ENCODE results near the gene TTC34.

The TTC34 gene

DNA sequence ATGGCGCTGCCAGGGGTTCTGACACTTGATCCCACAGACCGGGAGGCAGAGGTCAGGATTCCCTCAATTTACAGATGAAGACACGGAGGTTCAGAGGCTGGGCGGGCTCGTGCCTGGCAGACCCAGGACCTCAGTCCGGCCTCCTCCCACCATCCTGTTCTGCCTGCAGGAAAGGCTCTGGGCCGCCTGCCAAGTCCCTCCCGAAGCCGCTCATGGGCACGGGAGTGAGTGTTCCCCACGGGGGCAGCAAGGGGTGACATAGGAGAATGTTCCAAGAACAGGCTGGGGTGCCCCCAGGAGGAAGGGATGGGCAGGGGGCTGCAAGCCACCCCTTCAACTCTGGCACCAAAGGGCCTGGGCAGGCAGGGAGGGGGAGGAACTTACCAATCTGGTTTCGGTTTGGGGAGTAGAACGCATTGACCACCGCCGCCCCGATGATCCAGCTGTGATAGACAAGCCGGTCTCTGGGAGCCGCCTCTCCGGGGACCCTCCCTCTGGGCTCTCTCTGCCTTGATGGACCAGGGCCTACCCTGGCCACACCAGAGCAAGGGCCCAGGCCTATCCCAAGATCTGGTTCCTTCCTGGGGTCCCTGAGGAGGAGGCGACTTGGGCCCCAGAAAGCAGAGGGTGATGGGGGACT lies 207.4 kb downstream of the TTC34 start:
- H3K4me3 Mint-ChIP-seq = no peak overlapping the region
- no peak for ATAC-seq
- H3K9me3 Mint-ChIP-seq = peaks cover 5% of the 10 kb centered on the region
- peaks cover 43% of the 10 kb centered on the region for H3K27me3 Mint-ChIP-seq
- H3K36me3 Mint-ChIP-seq = peaks cover 11% of the 10 kb centered on the region
- H3K27ac Mint-ChIP-seq = no peak overlapping the region
- peaks cover 18% of the 10 kb centered on the region for H3K4me1 Mint-ChIP-seq

DNA sequence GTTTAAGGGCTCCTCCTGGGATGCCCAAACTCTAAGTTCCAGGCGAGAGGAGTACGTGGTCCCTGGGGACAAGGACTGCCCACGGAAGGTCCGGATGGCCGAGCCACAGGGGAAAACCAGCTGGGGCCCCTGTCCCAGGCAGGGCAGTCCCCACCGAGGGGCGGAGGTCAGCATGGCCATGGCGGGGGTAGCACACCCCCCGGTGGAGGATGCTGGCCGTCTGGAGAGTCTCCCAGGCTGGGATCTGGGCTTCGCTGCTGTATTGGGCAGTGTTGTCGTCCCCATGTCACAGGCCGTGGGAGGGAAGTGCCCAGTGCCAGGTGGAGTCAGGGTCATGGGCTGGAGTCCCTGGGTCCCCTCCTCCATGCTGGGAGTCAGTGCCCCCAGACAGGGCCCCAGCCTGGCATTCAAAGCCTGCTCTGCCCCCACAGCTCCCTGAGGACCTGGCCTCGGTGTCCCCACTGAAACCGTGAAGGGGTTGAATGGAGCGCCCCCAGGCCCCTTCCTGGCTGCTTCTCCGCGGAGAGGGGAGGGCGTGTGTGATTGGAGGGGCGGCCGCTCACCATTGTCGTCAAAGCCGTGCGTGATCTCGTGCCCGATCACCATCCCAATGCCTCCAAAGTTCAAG lies 208.1 kb downstream of the TTC34 start:
- H3K4me1 Mint-ChIP-seq = peaks cover 18% of the 10 kb centered on the region
- no peaks in the 10 kb centered on the region for H3K9me3 Mint-ChIP-seq
- H3K4me3 Mint-ChIP-seq = no peak overlapping the region
- peak overlapping the region; percentile 76 for H3K27ac Mint-ChIP-seq
- peaks cover 36% of the 10 kb centered on the region for H3K27me3 Mint-ChIP-seq
- peaks cover 6% of the 10 kb centered on the region for H3K36me3 Mint-ChIP-seq
- no peak for ATAC-seq

DNA sequence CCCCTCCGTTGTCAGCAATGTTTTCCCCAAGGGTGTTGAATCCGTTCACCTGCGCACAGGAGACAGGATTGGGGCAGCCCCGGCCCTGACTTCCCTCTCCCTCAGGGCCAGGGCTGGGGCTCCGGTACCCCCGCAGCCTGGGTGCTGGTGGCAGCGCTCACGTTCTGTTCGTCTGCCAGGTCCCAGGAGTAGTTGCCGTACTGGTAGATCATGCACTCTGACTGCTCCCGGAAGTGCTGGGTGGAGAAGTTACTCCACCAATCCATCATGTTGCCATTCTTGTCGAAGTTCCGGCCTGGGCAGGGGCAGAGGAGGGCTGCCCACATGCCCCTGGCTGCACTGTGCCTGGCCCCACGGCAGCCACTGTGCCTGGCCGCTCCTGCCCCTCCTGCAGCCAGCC lies 208.8 kb downstream of the TTC34 start:
- Mint-ChIP-seq H3K27ac (peak overlapping the region; percentile 76), H3K9me3 (no peaks in the 10 kb centered on the region), H3K4me3 (no peak overlapping the region), H3K4me1 (peaks cover 17% of the 10 kb centered on the region), H3K27me3 (peaks cover 29% of the 10 kb centered on the region), H3K36me3 (peaks cover 5% of the 10 kb centered on the region)
- no peak for ATAC-seq

DNA sequence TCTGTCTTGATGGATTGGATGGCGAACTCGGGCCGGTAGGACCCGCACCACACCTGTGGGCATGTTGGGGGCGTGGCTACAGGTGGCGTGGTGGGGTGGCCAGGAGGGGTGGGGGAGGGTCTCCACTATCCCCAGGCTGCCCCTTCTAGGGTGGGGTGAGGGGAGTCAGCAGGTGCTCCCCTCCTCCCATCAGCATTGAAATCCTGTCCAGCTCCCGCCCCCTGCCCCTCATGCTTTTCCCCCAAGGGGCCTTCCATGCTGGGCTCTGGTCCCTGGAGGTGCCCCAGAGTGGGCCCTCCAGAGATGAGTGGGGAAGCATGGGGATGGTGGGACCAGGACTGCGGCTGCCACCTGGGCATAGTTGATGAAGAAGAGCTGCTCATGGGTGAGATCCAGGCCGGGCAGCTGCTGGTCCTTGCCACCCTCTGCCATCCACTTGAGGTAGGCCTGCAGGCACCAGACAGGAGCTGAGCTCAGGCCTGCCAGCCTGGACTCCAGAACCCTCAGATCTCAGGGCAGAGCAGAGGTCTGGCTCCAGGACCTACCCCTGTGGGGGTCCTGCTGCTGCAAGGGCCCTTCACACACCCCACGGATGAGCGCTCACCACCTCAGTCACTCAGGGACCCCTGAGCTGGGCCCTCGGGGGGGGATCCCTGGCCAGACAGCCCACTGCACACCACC lies 209.8 kb downstream of the TTC34 start:
- Mint-ChIP-seq H3K27ac (no peak overlapping the region), H3K4me3 (no peak overlapping the region), H3K4me1 (peaks cover 15% of the 10 kb centered on the region), H3K36me3 (peaks cover 5% of the 10 kb centered on the region), H3K27me3 (peaks cover 20% of the 10 kb centered on the region), H3K9me3 (no peaks in the 10 kb centered on the region)
- no peak for ATAC-seq

DNA sequence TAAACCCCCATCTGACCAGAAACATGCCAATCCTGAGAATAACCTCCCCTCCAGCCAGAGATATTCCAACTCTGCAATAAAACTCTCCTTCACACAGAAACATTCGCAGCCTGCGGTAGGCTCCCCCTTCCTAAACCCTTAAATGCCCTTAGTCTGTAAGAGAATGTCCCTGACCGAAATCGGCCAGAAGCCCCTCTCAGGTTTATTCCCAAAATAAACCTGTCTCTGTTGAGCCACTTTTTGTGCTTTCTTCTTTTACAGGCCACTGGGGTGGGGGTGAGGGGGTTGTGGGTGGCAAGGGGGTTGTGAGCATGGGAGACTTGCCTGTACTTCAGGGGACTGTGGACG lies 210.3 kb downstream of the TTC34 start:
- no peak for ATAC-seq
- Mint-ChIP-seq H3K27ac (no peak overlapping the region), H3K9me3 (no peaks in the 10 kb centered on the region), H3K4me1 (peaks cover 15% of the 10 kb centered on the region), H3K36me3 (peaks cover 5% of the 10 kb centered on the region), H3K27me3 (peaks cover 20% of the 10 kb centered on the region), H3K4me3 (no peak overlapping the region)

DNA sequence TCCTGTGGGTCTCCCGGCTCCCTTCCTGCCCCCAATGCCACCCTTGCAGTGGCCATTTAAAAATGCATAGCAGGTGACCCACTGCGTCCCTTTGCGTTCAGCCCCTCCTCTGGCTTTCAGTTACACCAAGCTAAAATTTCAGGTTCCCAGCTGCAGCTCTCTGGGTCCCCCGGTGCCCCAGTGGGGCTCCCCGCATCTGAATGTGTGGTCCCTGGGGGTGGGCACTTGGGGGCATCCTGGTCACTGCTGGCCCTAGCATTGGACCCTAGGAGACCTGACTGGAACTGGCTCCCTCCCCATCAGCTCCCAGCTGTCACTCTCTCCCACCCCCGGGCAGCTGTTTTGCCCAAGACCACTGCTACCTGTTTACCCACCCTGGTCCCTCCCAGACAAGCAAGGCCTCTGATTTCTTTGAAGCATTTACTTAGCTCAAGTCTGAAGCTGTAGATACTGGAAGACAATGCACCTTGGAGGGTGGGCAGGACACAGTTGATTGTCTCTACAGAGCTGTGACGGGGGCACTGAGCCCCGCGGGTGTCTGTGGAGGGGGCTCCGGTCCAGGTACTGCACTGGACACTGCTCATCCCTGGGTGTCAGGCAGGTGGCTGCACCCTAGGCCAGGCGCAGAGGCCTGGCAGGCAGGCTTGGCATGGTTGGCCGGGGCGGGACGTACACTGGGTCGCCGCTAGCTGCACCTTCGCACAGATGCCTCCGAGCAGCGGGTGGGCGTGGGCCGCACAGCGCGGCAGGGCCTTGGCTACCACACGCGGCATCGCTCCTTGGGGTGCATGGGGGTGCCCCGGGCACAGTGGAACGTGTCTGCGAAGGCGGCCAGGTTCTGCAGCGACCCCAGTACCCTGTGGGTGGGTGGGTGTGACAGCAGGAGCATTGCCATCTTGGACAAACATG lies 211.0 kb downstream of the TTC34 start:
- Mint-ChIP-seq H3K9me3 (no peaks in the 10 kb centered on the region), H3K27ac (no peak overlapping the region), H3K36me3 (peaks cover 5% of the 10 kb centered on the region), H3K4me3 (no peak overlapping the region), H3K4me1 (peaks cover 15% of the 10 kb centered on the region), H3K27me3 (peaks cover 20% of the 10 kb centered on the region)
- ATAC-seq = no peak

DNA sequence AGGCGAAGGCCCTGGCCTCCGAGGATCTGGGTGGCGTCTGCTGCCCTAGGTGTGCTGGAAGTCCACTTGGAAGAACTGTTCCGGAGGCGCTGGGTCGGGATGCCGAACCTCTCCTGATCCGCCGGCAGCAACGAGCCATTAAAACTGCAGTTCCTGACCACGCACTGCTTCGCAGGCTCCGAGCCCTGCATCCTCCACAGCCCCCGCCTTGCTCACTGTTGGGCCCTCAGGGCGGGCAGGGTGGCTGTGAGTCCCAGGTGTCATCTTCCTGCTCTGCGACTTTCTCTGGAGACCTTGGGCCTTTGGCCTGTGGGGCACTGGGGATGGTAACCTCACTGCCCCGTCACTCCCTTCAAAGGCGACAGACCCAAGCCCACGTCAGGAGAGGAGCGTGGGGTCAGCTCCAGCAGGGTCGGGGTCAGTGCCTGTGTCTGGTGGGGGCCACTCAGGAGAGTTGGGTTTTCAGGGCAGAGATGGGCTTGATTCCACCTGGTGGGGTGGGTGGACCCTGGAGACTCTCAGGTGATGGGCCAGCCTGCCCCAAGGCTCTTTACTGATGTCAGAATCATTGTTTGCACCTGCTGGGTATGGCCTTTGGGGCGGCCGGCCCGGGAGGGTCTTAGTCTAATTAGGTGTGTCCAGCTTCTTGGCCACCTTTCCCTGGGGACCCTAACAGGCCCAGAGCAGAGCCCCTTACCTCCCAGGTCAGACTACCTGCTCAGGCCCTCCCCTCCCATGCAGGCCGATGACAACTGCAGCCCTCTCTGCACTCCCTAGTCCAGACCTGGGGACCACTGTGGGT lies 211.9 kb downstream of the TTC34 start:
- no peaks in the 10 kb centered on the region for H3K9me3 Mint-ChIP-seq
- no peak overlapping the region for H3K4me3 Mint-ChIP-seq
- H3K36me3 Mint-ChIP-seq = peaks cover 5% of the 10 kb centered on the region
- H3K27ac Mint-ChIP-seq = no peak overlapping the region
- H3K4me1 Mint-ChIP-seq = peaks cover 23% of the 10 kb centered on the region
- H3K27me3 Mint-ChIP-seq = peaks cover 20% of the 10 kb centered on the region
- ATAC-seq = no peak

DNA sequence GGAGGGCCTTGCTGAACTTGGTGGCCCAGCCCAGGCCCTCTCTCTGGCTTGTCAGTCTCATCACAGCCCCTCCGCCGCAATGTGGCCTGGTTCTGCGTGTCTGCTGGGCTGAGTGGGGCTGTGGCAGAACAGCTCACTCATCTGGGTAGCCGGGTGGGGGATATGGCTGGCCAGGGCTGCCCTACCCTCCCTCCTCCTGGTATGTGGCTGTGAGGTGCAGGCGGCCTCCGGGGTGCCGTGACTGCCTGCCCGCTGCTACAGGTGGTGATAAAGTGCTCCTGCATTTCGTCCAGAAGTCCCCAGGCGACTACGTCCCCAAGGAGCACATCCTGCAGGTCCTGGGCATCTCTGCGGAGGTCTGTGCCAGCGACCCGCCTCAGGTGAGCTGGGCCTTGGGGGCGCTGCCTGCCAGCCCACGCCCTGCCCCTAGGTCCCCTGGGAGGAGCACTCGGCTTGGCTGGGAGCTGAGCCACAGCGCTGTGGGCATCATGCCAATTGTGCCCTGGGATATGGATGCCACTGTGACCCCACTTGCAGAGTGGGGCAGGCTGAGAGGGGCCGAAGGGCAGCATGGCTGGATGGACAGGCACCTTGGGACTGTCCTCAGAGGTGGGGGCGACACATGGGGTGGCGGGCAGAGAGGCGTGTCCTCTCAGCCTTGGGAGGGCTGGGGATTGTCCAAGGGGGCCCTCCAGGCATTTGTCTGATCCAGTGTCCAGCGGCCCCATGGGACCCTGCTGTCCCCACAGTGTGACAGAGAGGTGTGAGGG lies 212.6 kb downstream of the TTC34 start:
- Mint-ChIP-seq H3K27ac (no peak overlapping the region), H3K27me3 (peaks cover 12% of the 10 kb centered on the region), H3K4me1 (peaks cover 31% of the 10 kb centered on the region), H3K9me3 (no peaks in the 10 kb centered on the region), H3K36me3 (peaks cover 5% of the 10 kb centered on the region), H3K4me3 (no peak overlapping the region)
- no peak for ATAC-seq

DNA sequence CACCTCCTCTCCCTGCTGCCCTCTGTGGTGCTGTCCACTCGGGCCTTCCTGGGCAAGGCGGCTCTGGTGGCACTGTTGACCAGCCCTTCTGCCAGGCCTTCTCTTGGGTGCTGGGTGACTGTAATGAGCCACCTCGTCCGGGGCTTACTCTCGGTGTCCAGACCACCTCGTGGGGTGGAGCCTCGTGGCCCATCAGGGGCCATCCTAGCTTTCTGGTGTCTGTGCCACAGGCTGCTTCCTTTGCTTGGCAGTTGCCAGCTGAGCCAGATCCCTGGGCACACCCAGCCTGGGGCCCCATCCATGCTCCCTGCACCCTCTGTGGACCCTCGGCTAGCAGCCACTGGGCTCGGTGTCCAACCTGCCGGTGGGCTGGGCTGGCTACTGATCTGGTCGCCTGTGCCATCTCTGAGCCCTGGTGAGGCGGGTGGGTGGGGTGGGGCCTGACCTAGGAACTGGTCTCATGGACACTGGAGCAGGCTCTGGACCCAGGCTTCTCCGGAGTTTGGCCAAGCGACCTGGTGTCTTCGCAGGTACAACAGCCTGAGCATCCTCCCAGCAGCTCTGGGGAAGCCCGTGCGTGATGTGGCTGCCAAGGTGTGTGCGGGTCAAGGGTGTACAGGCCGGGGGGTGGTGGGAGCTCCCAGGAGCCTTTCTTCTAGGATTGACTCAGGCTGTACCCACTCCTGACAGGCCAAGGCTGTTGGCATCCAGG lies 213.5 kb downstream of the TTC34 start:
- Mint-ChIP-seq H3K27me3 (peaks cover 6% of the 10 kb centered on the region), H3K27ac (peak overlapping the region; percentile 85), H3K4me3 (peak overlapping the region; percentile 80), H3K4me1 (peaks cover 38% of the 10 kb centered on the region), H3K9me3 (no peaks in the 10 kb centered on the region), H3K36me3 (peaks cover 5% of the 10 kb centered on the region)
- no peak for ATAC-seq

DNA sequence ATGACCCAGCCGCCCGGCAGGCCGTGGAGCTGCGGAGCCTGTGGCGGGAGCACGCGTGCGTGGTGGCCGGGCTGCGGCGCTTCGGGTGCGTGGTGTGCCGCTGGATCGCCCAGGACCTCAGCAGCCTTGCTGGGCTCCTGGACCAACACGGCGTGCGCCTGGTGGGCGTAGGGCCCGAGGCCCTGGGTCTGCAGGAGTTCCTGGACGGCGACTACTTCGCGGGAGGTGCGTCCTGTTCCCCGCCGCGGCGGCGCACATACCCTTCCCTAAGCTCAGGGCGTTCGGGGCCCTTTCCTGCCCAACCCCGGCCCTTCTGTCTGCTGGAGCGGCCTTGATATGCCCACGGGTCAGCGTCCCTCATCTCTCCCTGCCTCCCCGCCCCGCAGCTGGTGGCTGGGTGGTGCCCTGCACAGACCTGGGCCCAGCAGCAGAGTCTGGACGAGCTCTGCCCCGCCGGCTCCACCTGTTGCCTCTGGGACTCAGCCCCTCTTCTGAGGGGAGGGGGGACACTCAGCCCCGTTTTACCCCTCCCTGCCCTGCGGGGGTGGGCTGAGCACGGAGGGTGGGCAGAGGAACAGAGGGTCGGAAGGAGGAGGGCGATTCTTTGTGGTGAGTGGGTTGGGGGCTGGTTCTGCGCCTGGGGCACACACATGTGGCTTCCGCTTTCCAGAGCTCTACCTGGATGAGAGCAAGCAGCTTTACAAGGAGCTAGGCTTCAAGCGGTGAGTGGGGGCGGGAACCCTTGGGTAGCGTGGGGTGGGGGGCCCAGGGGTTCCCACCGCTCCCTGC lies 214.2 kb downstream of the TTC34 start:
- Mint-ChIP-seq H3K4me1 (peaks cover 40% of the 10 kb centered on the region), H3K9me3 (no peaks in the 10 kb centered on the region), H3K27me3 (no peaks in the 10 kb centered on the region), H3K27ac (peak overlapping the region; percentile 85), H3K36me3 (peaks cover 5% of the 10 kb centered on the region), H3K4me3 (peak overlapping the region; percentile 80)
- ATAC-seq = no peak

DNA sequence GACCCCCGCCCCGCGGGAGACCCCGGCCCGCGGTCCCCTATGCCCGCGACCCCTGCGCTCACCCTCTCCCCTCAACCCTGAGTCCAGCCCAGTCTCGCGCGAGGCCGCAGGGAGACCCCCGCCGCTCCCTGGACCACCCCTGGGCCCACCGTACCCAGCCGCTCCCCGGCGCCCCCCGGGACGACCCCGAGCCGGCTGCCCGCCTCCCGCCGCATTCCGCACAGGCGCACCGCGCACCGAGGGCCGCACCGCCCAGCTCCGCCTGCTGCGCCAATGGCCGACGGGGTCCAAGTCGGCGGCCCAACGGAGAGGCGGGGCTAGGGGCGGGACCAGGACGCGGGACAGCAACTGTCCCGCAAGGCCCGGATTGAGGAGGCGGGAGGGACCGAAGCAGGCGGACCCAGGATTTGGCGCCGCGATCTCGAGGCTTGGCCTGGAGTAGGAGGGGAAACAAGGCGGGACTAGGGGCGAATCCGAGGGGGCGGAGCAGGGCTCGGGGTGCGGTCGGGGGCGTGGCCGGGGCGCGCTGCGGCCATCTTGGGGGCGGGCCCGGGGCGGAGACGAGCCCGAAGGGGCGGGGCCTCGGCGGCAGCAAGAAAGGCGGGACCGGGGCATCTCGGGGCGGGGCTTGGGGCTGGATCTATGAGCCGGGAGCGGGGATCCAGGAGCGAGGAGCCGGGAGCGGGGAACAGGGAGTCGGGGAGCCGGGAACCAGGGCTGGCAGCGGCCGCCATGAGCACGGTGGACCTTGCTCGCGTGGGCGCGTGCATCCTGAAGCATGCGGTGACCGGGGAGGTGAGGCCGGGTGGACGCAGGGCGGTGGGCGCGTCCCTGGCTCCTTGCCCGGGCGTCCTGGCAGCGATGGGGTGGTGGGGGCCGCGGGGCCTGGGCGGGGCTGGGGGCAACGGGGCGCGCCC lies 215.1 kb downstream of the TTC34 start, which contains the start of gene PRXL2B:
Gene PRXL2B (plus strand): TSS at position 624 of the 917 bp plus-strand sequence. CDS start 109 bp downstream, at position 733.
- peak within 1 kb of the TSS; percentile 85 for H3K27ac Mint-ChIP-seq
- peaks cover 3% of the 10 kb centered on the region for H3K9me3 Mint-ChIP-seq
- peak; percentile 86 for ATAC-seq
- peaks cover 49% of the 10 kb centered on the region for H3K4me1 Mint-ChIP-seq
- no peaks in the 10 kb centered on the region for H3K27me3 Mint-ChIP-seq
- peaks cover 11% of the 10 kb centered on the region for H3K36me3 Mint-ChIP-seq
- H3K4me3 Mint-ChIP-seq = peak within 1 kb of the TSS; percentile 90

Data from stimulated activated memory B cell treated with anti-CD40 and anti-IgM and Interleukin-4, amounts not matched to agents 10 μg/mL and 1 μg/mL and 100 μg/mL, for 72 hours (primary cell).